Fibroblast of lung (primary cell): ENCODE measurements around the gene ODF2. TPM values are rescaled to one million over a fixed set of nuclear protein-coding genes. Genes with fewer than 3 reads are reported as not detected.
"Not testable (repeated sequence)": the region's sequence is repeated elsewhere in the genome, so short reads cannot be mapped to it uniquely, and the experiment has no call there.

Source experiments
- DNase-seq, 2 donors: peaks; one replicate each; pipeline versions ENCODE4 v3.0.0 to v3.0.0-alpha.2; 2010; ENCODE audit warnings: low read depth in 2 of 2
- H2AFZ ChIP-seq: 2 replicates; pipeline ENCODE4 v1.5.1; 2012; ENCODE audit warnings: low read length, control low read depth, inconsistent platforms
- H3K27ac ChIP-seq: 2 replicates; pipeline ENCODE4 v1.5.1; 2011; ENCODE audit warnings: low read length, control low read depth; ENCODE audit not compliant: insufficient read depth
- H3K27me3 ChIP-seq: 2 replicates; pipeline ENCODE4 v1.5.1; 2011; ENCODE audit warnings: mild to moderate bottlenecking, low read length; ENCODE audit not compliant: control insufficient read depth, insufficient read depth
- H3K36me3 ChIP-seq: 2 replicates; pipeline ENCODE4 v1.5.1; 2011; ENCODE audit warnings: low read length; ENCODE audit not compliant: control insufficient read depth, insufficient read depth
- H3K4me1 ChIP-seq: 2 replicates; pipeline ENCODE4 v1.5.1; 2011; ENCODE audit warnings: low read length; ENCODE audit not compliant: control insufficient read depth, insufficient read depth; ENCODE audit errors: extremely low read depth
- H3K4me2 ChIP-seq: 2 replicates; pipeline ENCODE4 v1.5.1; 2011; ENCODE audit warnings: low read length, control low read depth; ENCODE audit not compliant: insufficient read depth; ENCODE audit errors: extremely low read depth
- H3K4me3 ChIP-seq, 4 experiments: fragments of 200-600 bp in 1 of 4; sonication (generic) in 1 of 4; replicated peaks in 1 of 4; 2 replicates each; pipeline ENCODE4 v1.5.1; 2011 to 2016; ENCODE audit warnings: low read length in 4 of 4, low read depth in 3 of 4, mild to moderate bottlenecking in 3 of 4, control low read depth in 2 of 4, inconsistent platforms in 1 of 4, mixed read lengths in 1 of 4; ENCODE audit not compliant: insufficient read depth in 1 of 4; ENCODE audit errors: control extremely low read depth in 1 of 4
- H3K79me2 ChIP-seq: 2 replicates; pipeline ENCODE4 v1.5.1; 2012; ENCODE audit warnings: mild to moderate bottlenecking, low read length, inconsistent platforms; ENCODE audit not compliant: control insufficient read depth, insufficient read depth
- H3K9ac ChIP-seq: 2 replicates; pipeline ENCODE4 v1.5.1; 2011; ENCODE audit warnings: mild to moderate bottlenecking, low read length, control low read depth; ENCODE audit not compliant: insufficient read depth
- H3K9me3 ChIP-seq: 2 replicates; pipeline ENCODE4 v1.5.1; 2012; ENCODE audit warnings: low read depth, low read length; ENCODE audit not compliant: control insufficient read depth, insufficient read depth
- H4K20me1 ChIP-seq: 2 replicates; pipeline ENCODE4 v1.5.1; 2011; ENCODE audit warnings: low read length; ENCODE audit not compliant: control insufficient read depth, insufficient read depth; ENCODE audit errors: extremely low read depth
- CTCF ChIP-seq, 2 donors: IDR thresholded peaks in 1 of 2; conservative IDR thresholded peaks in 1 of 2; 1 replicate in 1 of 2; 2 replicates in 1 of 2; pipeline ENCODE4 v1.5.1; 2011 to 2012; ENCODE audit warnings: low read length in 2 of 2, control low read depth in 1 of 2, inconsistent platforms in 1 of 2, low read depth in 1 of 2, mild to moderate bottlenecking in 1 of 2
- EZH2 ChIP-seq: IDR thresholded peaks from 2 replicates; pipeline ENCODE4 v1.5.1; 2012; ENCODE audit warnings: low read length, control low read depth, mild to moderate bottlenecking; ENCODE audit errors: missing control alignments
- polyA plus RNA-seq, 2 donors: library from polyadenylated mRNA; depleted of rRNA in 1 of 2; stranded (reverse) in 1 of 2; unstranded in 1 of 2; fragments of >200 nt; gene quantifications; 2 replicates each; pipeline ENCODE4 v1.2.1, GENCODE V29; 2011 to 2012; ENCODE audit warnings: missing spikeins in 1 of 2
- total RNA-seq: library from RNA; depleted of rRNA; stranded (reverse); fragments of >200 nt; gene quantifications from 2 replicates; pipeline ENCODE4 v1.2.1, GENCODE V29; 2014

The ODF2 gene
- total and polyA plus RNA-seq, 2 donors (not counting 1 experiment from before 2014, with no cell fraction given): 10.2 to 20.6 TPM

- Histone ChIP-seq H3K79me2 (no peaks in the 10 kb centered on the region), H4K20me1 (no peaks in the 10 kb centered on the region), H3K4me1 (peaks cover 4% of the 10 kb centered on the region), H3K9me3 (no peaks in the 10 kb centered on the region), H3K4me3 (no peak overlapping the region), H3K27me3 (no peaks in the 10 kb centered on the region), H3K36me3 (peaks cover 1% of the 10 kb centered on the region), H3K27ac (no peak overlapping the region), H3K4me2 (no peak overlapping the region), H2AFZ (peak overlapping the region; percentile 45), H3K9ac (no peak overlapping the region)
- DNase-seq: peak; percentile 62 to 80
- TF ChIP-seq CTCF (conservative IDR thresholded peaks at IDR 0.05 in 1 of 2, IDR thresholded peaks at IDR 0.05 in 1 of 2; ENCODE audit: low read depth in 1 of 2, low read length in 2 of 2) (peak; percentile 74 to 95), EZH2 (no peak)
Measured at GRCh38 chr9:128438343-128439109, 17.3 kb upstream of the ODF2 start.

GRCh38 chr9:128439273-128439672, 16.5 kb upstream of the ODF2 start:
- no peak overlapping the region for H3K4me2 ChIP-seq
- no peaks in the 10 kb centered on the region for H3K79me2 ChIP-seq
- no peak for DNase-seq
- H2AFZ ChIP-seq: no peak overlapping the region
- H3K9me3 ChIP-seq: no peaks in the 10 kb centered on the region
- H3K36me3 ChIP-seq: peaks cover 1% of the 10 kb centered on the region
- H3K27me3 ChIP-seq: no peaks in the 10 kb centered on the region
- no peak overlapping the region for H3K27ac ChIP-seq
- no peak overlapping the region for H3K9ac ChIP-seq
- peaks cover 4% of the 10 kb centered on the region for H3K4me1 ChIP-seq
- H4K20me1 ChIP-seq: no peaks in the 10 kb centered on the region
- H3K4me3 ChIP-seq: no peak overlapping the region
- TF ChIP-seq CTCF (conservative IDR thresholded peaks at IDR 0.05 in 1 of 2, IDR thresholded peaks at IDR 0.05 in 1 of 2; ENCODE audit: low read depth in 1 of 2, low read length in 2 of 2) (no peak), EZH2 (no peak)

- H3K9ac ChIP-seq: no peak overlapping the region
- no peaks in the 10 kb centered on the region for H3K27me3 ChIP-seq
- peaks cover 4% of the 10 kb centered on the region for H3K4me1 ChIP-seq
- no peak for DNase-seq
- no peak overlapping the region for H3K27ac ChIP-seq
- TF ChIP-seq CTCF (conservative IDR thresholded peaks at IDR 0.05 in 1 of 2, IDR thresholded peaks at IDR 0.05 in 1 of 2; ENCODE audit: low read depth in 1 of 2, low read length in 2 of 2) (no peak), EZH2 (no peak)
- no peak overlapping the region for H3K4me2 ChIP-seq
- H3K4me3 ChIP-seq: no peak overlapping the region
- no peaks in the 10 kb centered on the region for H4K20me1 ChIP-seq
- H3K36me3 ChIP-seq: no peaks in the 10 kb centered on the region
- H2AFZ ChIP-seq: no peak overlapping the region
- no peaks in the 10 kb centered on the region for H3K79me2 ChIP-seq
- no peaks in the 10 kb centered on the region for H3K9me3 ChIP-seq
Measured at GRCh38 chr9:128442150-128442549, 13.7 kb upstream of the ODF2 start.

GRCh38 chr9:128446505-128446904, 9.3 kb upstream of the ODF2 start:
- H3K4me1 ChIP-seq, H3K9ac ChIP-seq, H4K20me1 ChIP-seq, H3K27ac ChIP-seq, DNase-seq, H3K79me2 ChIP-seq, H3K9me3 ChIP-seq, H3K4me3 ChIP-seq, H3K27me3 ChIP-seq, H2AFZ ChIP-seq, H3K36me3 ChIP-seq, H3K4me2 ChIP-seq: not testable (repeated sequence)
